Astrocyte of the cerebellum (primary cell): ENCODE measurements around the gene NMT2.

Source experiments
- DNase-seq: peaks from one replicate; pipeline ENCODE4 v3.0.0-alpha.2; 2011; ENCODE audit warnings: low read depth
- H3K4me3 ChIP-seq: 2 replicates; pipeline ENCODE4 v1.5.1; 2011; ENCODE audit warnings: mild to moderate bottlenecking, low read depth, low read length, moderate library complexity
- in situ Hi-C: cut with HindIII; loops from 2 replicates; pipeline ENCODE4 v1.10.0; 2017; ENCODE audit warnings: low sequenced_read_pairs
- TF ChIP-seq, protein P1 (sequence below): IDR thresholded peaks from 2 replicates; pipeline ENCODE4 v1.5.1; 2012; ENCODE audit warnings: low read length, low read depth, moderate library complexity, mild to moderate bottlenecking; ENCODE audit errors: missing control alignments

Gene NMT2

DNA sequence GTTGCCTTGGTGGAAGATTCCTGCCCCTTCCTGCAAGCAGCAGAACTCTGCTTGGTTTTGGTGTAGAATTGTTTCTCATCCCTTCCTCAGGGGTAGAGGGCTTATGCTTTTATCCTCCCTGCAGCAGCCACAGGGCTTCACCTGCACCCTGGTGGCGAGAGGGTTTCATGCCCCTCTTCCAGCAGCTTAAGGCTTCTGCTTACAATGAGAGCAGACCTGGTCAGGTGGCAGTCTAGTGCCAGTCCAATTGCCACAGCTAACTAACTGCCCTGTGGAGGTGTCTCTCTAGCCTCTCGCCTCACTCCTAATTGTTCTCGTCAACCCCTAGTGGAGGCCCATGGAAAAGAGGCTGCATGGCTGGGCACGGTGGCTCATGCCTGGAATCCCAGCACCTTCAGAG, 99.3 kb downstream of the NMT2 start:
- H3K4me3 ChIP-seq: no peak overlapping the region
- TF ChIP-seq, protein P1, sequence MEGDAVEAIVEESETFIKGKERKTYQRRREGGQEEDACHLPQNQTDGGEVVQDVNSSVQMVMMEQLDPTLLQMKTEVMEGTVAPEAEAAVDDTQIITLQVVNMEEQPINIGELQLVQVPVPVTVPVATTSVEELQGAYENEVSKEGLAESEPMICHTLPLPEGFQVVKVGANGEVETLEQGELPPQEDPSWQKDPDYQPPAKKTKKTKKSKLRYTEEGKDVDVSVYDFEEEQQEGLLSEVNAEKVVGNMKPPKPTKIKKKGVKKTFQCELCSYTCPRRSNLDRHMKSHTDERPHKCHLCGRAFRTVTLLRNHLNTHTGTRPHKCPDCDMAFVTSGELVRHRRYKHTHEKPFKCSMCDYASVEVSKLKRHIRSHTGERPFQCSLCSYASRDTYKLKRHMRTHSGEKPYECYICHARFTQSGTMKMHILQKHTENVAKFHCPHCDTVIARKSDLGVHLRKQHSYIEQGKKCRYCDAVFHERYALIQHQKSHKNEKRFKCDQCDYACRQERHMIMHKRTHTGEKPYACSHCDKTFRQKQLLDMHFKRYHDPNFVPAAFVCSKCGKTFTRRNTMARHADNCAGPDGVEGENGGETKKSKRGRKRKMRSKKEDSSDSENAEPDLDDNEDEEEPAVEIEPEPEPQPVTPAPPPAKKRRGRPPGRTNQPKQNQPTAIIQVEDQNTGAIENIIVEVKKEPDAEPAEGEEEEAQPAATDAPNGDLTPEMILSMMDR: no peak
- DNase-seq: no peak
- in situ Hi-C loops: no loop called here

DNA sequence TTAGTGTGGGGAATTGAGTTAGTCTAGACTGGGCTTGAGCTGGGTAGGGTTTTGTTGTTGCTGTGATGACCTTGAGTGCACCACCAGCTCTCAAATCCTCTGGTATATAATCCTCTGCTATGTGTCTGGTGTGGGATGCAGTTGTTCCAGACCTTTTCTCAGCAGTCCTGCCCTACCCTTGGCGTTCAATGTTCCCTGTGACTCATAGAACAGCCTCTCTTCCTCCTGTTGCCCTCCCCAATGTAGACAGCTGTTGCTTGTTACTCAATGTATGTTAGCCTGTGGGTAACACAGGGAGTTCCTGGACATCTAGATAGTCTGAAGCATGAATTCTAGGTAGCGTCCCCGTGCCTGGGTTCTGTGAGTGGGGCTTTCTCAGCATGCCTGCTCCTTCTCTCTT, 99.7 kb downstream of the NMT2 start:
- no peak overlapping the region for H3K4me3 ChIP-seq
- in situ Hi-C loops: no loop called here
- TF ChIP-seq, protein P1: no peak
- no peak for DNase-seq

DNA sequence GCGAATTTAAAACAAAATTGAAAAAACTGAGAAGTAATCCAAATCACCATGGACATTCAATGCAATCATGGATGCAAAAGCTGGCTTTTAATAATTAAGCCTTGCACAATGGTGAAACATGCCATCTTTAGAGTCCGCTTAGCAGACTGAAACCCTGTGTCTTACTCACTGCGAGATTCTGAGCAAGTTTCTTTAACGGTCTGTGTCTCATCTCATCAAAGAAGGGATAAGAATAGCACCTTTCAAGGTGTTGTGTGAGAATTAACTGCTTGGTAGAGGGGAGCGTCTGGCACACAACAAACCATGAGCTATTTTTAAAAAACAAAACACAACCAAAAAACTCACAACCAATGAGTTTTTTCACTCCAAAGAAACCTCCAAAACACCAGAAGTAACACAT, 101.3 kb downstream of the NMT2 start:
- in situ Hi-C loops: no loop called here
- no peak for DNase-seq
- no peak overlapping the region for H3K4me3 ChIP-seq
- TF ChIP-seq, protein P1: no peak

DNA sequence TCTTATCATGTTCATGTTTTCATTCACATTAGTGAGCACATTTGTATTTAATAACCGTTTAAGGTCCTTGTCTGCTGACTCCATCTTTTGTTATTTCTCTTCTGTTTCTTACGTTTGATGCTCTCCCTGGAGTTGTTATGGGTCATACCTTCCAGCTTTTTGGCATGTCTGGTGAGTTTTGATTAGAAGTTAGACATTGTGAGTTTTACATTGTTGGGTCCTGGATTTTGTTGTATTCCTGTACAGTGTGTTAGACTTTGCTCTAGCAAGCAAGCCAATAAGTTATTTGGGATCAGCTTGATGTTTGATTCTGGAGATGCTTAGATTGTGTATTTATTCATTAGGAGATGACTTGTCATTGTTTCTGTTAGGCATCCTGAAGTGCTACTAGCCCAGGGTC, 107.9 kb downstream of the NMT2 start:
- in situ Hi-C loops: no loop called here
- no peak for DNase-seq
- H3K4me3 ChIP-seq: no peak overlapping the region
- TF ChIP-seq, protein P1: no peak

DNA sequence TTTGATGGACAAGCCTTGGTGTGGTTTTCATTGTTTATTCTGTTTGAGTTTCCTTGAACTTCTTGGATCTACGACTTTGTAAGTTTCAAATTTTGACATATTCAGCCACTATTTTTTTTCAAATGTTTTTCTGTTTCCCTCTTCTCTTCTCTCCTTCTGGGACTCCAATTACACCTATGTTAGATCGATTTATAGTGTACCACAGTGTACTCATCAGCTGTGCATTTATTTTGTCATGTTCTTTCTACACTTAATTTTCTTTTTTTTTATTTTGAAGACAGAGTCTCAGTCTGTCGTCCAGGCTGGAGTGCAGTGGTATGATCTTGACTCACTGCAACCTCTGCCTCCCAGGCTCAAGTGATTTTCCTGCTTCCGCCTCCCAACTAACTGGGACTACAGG, 108.6 kb downstream of the NMT2 start:
- in situ Hi-C loops: no loop called here
- DNase-seq: no peak

DNA sequence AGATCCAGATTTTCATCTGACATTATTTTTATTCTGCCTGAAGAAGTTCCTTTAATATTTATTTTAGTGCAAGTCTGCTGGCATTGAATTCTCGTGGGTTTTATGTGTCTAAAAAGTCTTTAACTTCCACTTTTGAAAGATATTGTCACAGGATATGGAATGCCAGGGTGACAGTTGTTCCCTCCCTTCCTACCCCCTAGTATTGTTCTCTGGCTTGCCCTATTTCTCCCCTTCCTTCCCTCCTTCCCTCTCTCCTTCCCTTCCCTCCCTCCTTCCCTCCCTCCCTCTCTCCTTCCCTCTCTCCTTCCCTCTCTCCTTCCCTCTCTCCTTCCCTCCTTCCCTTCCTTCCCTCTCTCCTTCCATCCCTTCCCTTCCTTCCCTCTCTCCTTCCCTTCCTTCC, 109.8 kb downstream of the NMT2 start:
- in situ Hi-C loops: no loop called here
- no peak for DNase-seq
- no peak overlapping the region for H3K4me3 ChIP-seq
- TF ChIP-seq, protein P1: no peak

More for the DNA sequence above, 108.6 kb downstream of the NMT2 start:
- no peak overlapping the region for H3K4me3 ChIP-seq
- TF ChIP-seq, protein P1: no peak
